B cell (primary cell): ENCODE measurements around the gene TNFRSF25.

Experiments used
- EZH2 ChIP-seq: IDR thresholded peaks from 2 replicates; pipeline ENCODE4 v1.6.1; 2012; ENCODE audit warnings: borderline replicate concordance, low read depth, mild to moderate bottlenecking, moderate library complexity, low read length; ENCODE audit not compliant: insufficient read depth, poor library complexity, severe bottlenecking
- TF ChIP-seq, protein P1 (sequence below): fragments of 200-600 bp; IDR thresholded peaks from one replicate; pipeline ENCODE4 v1.8.0; 2022; ENCODE audit warnings: antibody characterized with exemption, mild to moderate bottlenecking

DNA sequence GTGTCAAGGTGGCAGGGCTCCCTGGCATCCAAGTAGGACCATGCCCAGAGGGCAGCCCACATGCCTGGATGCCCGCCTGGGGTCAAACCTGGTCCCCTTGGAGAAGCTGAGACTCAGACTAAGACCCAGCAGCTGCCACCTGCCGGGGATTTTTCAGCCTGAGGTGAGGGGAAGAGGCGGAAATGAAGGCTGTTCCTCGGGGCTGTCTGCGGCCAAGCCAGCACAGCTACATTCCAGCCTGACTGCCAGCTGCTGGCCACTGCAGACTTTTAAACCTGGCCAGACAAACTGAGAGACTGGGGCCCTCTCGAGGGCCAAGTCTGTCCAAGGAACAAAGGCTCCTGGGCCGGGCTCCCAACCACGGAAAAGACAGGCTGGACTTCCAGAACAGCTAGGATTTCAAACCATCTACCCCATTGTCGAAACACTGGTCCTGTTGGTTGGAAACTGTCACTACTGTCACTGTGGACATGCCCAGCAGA is 47.4 kb upstream of the TNFRSF25 start:
- TF ChIP-seq EZH2 = no peak
- TF ChIP-seq, protein P1, sequence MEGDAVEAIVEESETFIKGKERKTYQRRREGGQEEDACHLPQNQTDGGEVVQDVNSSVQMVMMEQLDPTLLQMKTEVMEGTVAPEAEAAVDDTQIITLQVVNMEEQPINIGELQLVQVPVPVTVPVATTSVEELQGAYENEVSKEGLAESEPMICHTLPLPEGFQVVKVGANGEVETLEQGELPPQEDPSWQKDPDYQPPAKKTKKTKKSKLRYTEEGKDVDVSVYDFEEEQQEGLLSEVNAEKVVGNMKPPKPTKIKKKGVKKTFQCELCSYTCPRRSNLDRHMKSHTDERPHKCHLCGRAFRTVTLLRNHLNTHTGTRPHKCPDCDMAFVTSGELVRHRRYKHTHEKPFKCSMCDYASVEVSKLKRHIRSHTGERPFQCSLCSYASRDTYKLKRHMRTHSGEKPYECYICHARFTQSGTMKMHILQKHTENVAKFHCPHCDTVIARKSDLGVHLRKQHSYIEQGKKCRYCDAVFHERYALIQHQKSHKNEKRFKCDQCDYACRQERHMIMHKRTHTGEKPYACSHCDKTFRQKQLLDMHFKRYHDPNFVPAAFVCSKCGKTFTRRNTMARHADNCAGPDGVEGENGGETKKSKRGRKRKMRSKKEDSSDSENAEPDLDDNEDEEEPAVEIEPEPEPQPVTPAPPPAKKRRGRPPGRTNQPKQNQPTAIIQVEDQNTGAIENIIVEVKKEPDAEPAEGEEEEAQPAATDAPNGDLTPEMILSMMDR = no peak
